ENCODE measurements around the gene ATP6V1G2. TPM values are rescaled to one million over a fixed set of nuclear protein-coding genes. Genes with fewer than 3 reads are reported as not detected.

Gene ATP6V1G2
- total RNA-seq, 1 experiment from 2014 or later, result 0.98 TPM

- no peak overlapping the region for H3K4me3 ChIP-seq (ENCODE audit: low read depth in 2 of 2, low read length in 2 of 2)
- CTCF ChIA-PET, result no interaction called here
These were observed 14.4 kb downstream of the ATP6V1G2 start for GRCh38 chr6:31531771-31532643.

GRCh38 chr6:31531162-31531561, 15.2 kb downstream of the ATP6V1G2 start:
- ChIA-PET POLR2A (no interaction called here), CTCF (no interaction called here)
- in situ Hi-C loops (cut with HindIII; ENCODE audit: low pct_unique_long_range_greater_than_20kb, low sequenced_read_pairs), result no loop called here
- no TSS peak for BruUV-seq (replicated peaks)
- Histone ChIP-seq H3K4me1 (ENCODE audit: control insufficient read depth, insufficient read depth, low read length) (peaks cover 4% of the 10 kb centered on the region; the same call in 1 of the 2 replicates), H3K27ac (ENCODE audit: low read length) (no peak overlapping the region), H3K36me3 (ENCODE audit: control insufficient read depth, insufficient read depth, low read length) (peaks cover 35% of the 10 kb centered on the region), H3K9me3 (ENCODE audit: control insufficient read depth, insufficient read depth, low read depth, low read length) (no peaks in the 10 kb centered on the region), H3K27me3 (ENCODE audit: control insufficient read depth, insufficient read depth, low read length) (no peaks in the 10 kb centered on the region), H3K4me3 (ENCODE audit: low read depth in 2 of 2, low read length in 2 of 2) (no peak overlapping the region)
- DNase-seq (ENCODE audit: low read depth, low spot score) (no peak), ATAC-seq (no peak)
- intact Hi-C loops (cut with micrococcal nuclease; ENCODE audit: unreplicated experiment), result no loop called here
- TF ChIP-seq TCF7L2 (IDR thresholded peaks at IDR 0.05; ENCODE audit: low read depth, low read length) (no peak), POLR2AphosphoS5 (IDR thresholded peaks at IDR 0.05; ENCODE audit: low read depth, low read length) (no peak), SIN3A (IDR thresholded peaks at IDR 0.05; ENCODE audit: borderline replicate concordance, insufficient read depth, low read depth, low read length) (no peak), CTCF (IDR thresholded peaks at IDR 0.05) (no peak), REST (IDR thresholded peaks at IDR 0.05; ENCODE audit: insufficient read depth in 1 of 2, low read depth in 2 of 2, low read length in 1 of 2) (no peak)

More at GRCh38 chr6:31531771-31532643, 14.4 kb downstream of the ATP6V1G2 start:
- BruUV-seq (replicated peaks), result TSS peak; percentile 8
- Histone ChIP-seq H3K4me1 (ENCODE audit: control insufficient read depth, insufficient read depth, low read length) (peaks cover 4% of the 10 kb centered on the region; the same call in 1 of the 2 replicates), H3K27ac (ENCODE audit: low read length) (no peak overlapping the region), H3K36me3 (ENCODE audit: control insufficient read depth, insufficient read depth, low read length) (peaks cover 41% of the 10 kb centered on the region), H3K9me3 (ENCODE audit: control insufficient read depth, insufficient read depth, low read depth, low read length) (no peaks in the 10 kb centered on the region), H3K27me3 (ENCODE audit: control insufficient read depth, insufficient read depth, low read length) (no peaks in the 10 kb centered on the region)
- POLR2A ChIA-PET, result no interaction called here
- ATAC-seq (no peak), DNase-seq (ENCODE audit: low read depth, low spot score) (no peak)
- intact Hi-C loops (cut with micrococcal nuclease; ENCODE audit: unreplicated experiment), result no loop called here
- in situ Hi-C loops (cut with HindIII; ENCODE audit: low pct_unique_long_range_greater_than_20kb, low sequenced_read_pairs), result no loop called here
- TF ChIP-seq POLR2AphosphoS5 (IDR thresholded peaks at IDR 0.05; ENCODE audit: low read depth, low read length), result peak; percentile 29
- TF ChIP-seq TCF7L2 (IDR thresholded peaks at IDR 0.05; ENCODE audit: low read depth, low read length), result no peak

GRCh38 chr6:31530659-31531058, 15.7 kb downstream of the ATP6V1G2 start:
- POLR2A ChIA-PET, result no interaction called here
- Histone ChIP-seq H3K36me3 (ENCODE audit: control insufficient read depth, insufficient read depth, low read length) (peaks cover 30% of the 10 kb centered on the region), H3K4me3 (ENCODE audit: low read depth in 2 of 2, low read length in 2 of 2) (no peak overlapping the region), H3K27me3 (ENCODE audit: control insufficient read depth, insufficient read depth, low read length) (no peaks in the 10 kb centered on the region), H3K9me3 (ENCODE audit: control insufficient read depth, insufficient read depth, low read depth, low read length) (no peaks in the 10 kb centered on the region), H3K4me1 (ENCODE audit: control insufficient read depth, insufficient read depth, low read length) (peaks cover 4% of the 10 kb centered on the region; the same call in 1 of the 2 replicates), H3K27ac (ENCODE audit: low read length) (no peak overlapping the region)
- TF ChIP-seq POLR2AphosphoS5 (IDR thresholded peaks at IDR 0.05; ENCODE audit: low read depth, low read length), result peak; percentile 27; the same call in 1 of the 2 replicates
- TF ChIP-seq CTCF (IDR thresholded peaks at IDR 0.05), result no peak
- in situ Hi-C loops (cut with HindIII; ENCODE audit: low pct_unique_long_range_greater_than_20kb, low sequenced_read_pairs) (no loop called here), intact Hi-C loops (cut with micrococcal nuclease; ENCODE audit: unreplicated experiment) (no loop called here)
- CTCF ChIA-PET, result no interaction called here
- BruUV-seq (replicated peaks), result no TSS peak
- ATAC-seq, result no peak
- no peak for DNase-seq (ENCODE audit: low read depth, low spot score)

All from Panc1 (cell line).